A549 (cell line): ENCODE data around the gene JDP2. TPM values are rescaled to one million over a fixed set of nuclear protein-coding genes. Genes with fewer than 3 reads are reported as not detected.

Source experiments
- ATAC-seq, 2 experiments: fragments of 200-7000 bp in 1 of 2; fragments of >200 bp in 1 of 2; cut with Nextera tagmentation in 1 of 2; cut with Tn5 transposase in 1 of 2; 3 replicates each; pipeline versions ENCODE4 v1.8.0 to v1.9.1; 2018 to 2020; ENCODE audit warnings: mild to moderate bottlenecking in 1 of 2, moderate library complexity in 1 of 2
- CTCF ChIA-PET: fragments of 300-600 bp; sonication (Branson Sonifier 250); formaldehyde crosslinking; extraction: SDS; loops from one replicate; lab custom pipeline; 2021; ENCODE audit warnings: antibody characterized with exemption, inconsistent platforms; lab: Yijun Ruan, JAX
- POLR2A ChIA-PET: fragments of 350-600 bp; formaldehyde crosslinking; extraction: SDS; loops from one replicate; lab custom pipeline; 2021; ENCODE audit warnings: antibody characterized with exemption, inconsistent platforms; lab: Yijun Ruan, JAX
- DNase-seq, 2 experiments: peaks; one replicate each; pipeline versions ENCODE4 v3.0.0 to v3.0.0-alpha.2; 2011 to 2016; ENCODE audit warnings: low read depth in 1 of 2, low spot score in 1 of 2
- FAIRE-seq: peaks from 2 replicates; lab custom pipeline; 2011; peaks lifted over from hg19 to GRCh38; lab: Jason Lieb, UNC
- H3K27ac ChIP-seq, 2 experiments: fragments of >200 bp; sonication (Bioruptor Twin); formaldehyde crosslinking; 3 replicates each; pipeline ENCODE4 v1.5.1; 2016 to 2017
- H3K4me1 ChIP-seq: fragments of >200 bp; sonication (Bioruptor Twin); formaldehyde crosslinking; 3 replicates; pipeline ENCODE4 v1.6.1; 2016
- H3K4me2 ChIP-seq: fragments of >200 bp; sonication (Bioruptor Twin); formaldehyde crosslinking; 3 replicates; pipeline ENCODE4 v1.6.1; 2016
- H3K4me3 ChIP-seq: fragments of >200 bp; sonication (Bioruptor Twin); formaldehyde crosslinking; 3 replicates; pipeline ENCODE4 v1.5.1; 2016
- H3K9me3 ChIP-seq: fragments of >200 bp; sonication (Bioruptor Twin); formaldehyde crosslinking; 3 replicates; pipeline ENCODE4 v1.6.1; 2016
- BHLHE40 ChIP-seq: IDR thresholded peaks from 2 replicates; pipeline ENCODE4 v1.6.1; 2012; ENCODE audit warnings: low read depth, low read length, inconsistent platforms
- CHD2 ChIP-seq: fragments of 150-350 bp; IDR thresholded peaks from 2 replicates; pipeline ENCODE4 v1.6.1; 2014; ENCODE audit warnings: low read length; ENCODE audit not compliant: partially characterized antibody
- FOSB ChIP-seq: fragments of 250-450 bp; sonication (Bioruptor Pico); IDR thresholded peaks from 2 replicates; pipeline ENCODE4 v1.5.0; 2020; ENCODE audit warnings: mild to moderate bottlenecking, moderate library complexity
- FOXS1 ChIP-seq: fragments of 250-450 bp; sonication (Bioruptor Pico); IDR thresholded peaks from 2 replicates; pipeline ENCODE4 v1.5.0; 2020; ENCODE audit warnings: mild to moderate bottlenecking, moderate library complexity
- JUNB ChIP-seq: fragments of >200 bp; sonication (Bioruptor Twin); formaldehyde crosslinking; IDR thresholded peaks from 2 replicates; pipeline ENCODE4 v1.6.1; 2016
- MYC ChIP-seq: IDR thresholded peaks from 2 replicates; pipeline ENCODE4 v1.6.1; 2012; ENCODE audit warnings: mild to moderate bottlenecking, inconsistent platforms, low read length, improper control_type of control experiment, borderline replicate concordance
- NFE2L2 ChIP-seq: fragments of 150-350 bp; conservative IDR thresholded peaks from 2 replicates; pipeline ENCODE4 v1.6.1; 2014; ENCODE audit warnings: low read length
- RAD21 ChIP-seq, 2 experiments: fragments of >200 bp in 1 of 2; sonication (Bioruptor Twin) in 1 of 2; formaldehyde crosslinking in 1 of 2; IDR thresholded peaks in 1 of 2; conservative IDR thresholded peaks in 1 of 2; 2 replicates in 1 of 2; 3 replicates in 1 of 2; pipeline ENCODE4 v1.6.1; 2012 to 2018; ENCODE audit warnings: inconsistent platforms in 1 of 2
- RCOR1 ChIP-seq: fragments of 150-350 bp; IDR thresholded peaks from 2 replicates; pipeline ENCODE4 v1.6.1; 2014; ENCODE audit warnings: antibody characterized with exemption, low read length, low read depth
- RFX5 ChIP-seq: fragments of 450-650 bp; IDR thresholded peaks from 2 replicates; pipeline ENCODE4 v1.7.1; 2014; ENCODE audit warnings: antibody characterized with exemption, mild to moderate bottlenecking, moderate library complexity
- RNF2 ChIP-seq: fragments of 200-600 bp; sonication (generic); IDR thresholded peaks from 2 replicates; pipeline ENCODE4 v1.6.1; 2016; ENCODE audit warnings: low read depth, mild to moderate bottlenecking, antibody characterized with exemption, moderate library complexity, borderline replicate concordance
- SMC3 ChIP-seq: fragments of >200 bp; sonication (Bioruptor Twin); formaldehyde crosslinking; IDR thresholded peaks from 3 replicates; pipeline ENCODE4 v1.6.1; 2018; ENCODE audit warnings: inconsistent platforms
- ZNF302 ChIP-seq: fragments of 250-450 bp; sonication (Bioruptor Pico); IDR thresholded peaks from 2 replicates; pipeline ENCODE4 v1.9.0; 2021; ENCODE audit warnings: inconsistent platforms, mild to moderate bottlenecking, moderate library complexity
- WGBS: methylation state at CpG from one replicate; pipeline ENCODE4 v1.1.6; 2017; ENCODE audit errors: missing lambda C conversion rate; 5-methylcytosine and 5-hydroxymethylcytosine counted together
- polyA plus RNA-seq, 4 experiments: library from polyadenylated mRNA; depleted of rRNA in 3 of 4; stranded (reverse); fragments of >200 nt; fragmentation: RNase III in 1 of 4; extraction: RNeasy Plus Mini Kit Qiagen cat#74134 plus additional on column Dnase treatment in 1 of 4; gene quantifications; 2 replicates in 3 of 4; 3 replicates in 1 of 4; pipeline ENCODE4 v1.2.3, GENCODE V29; 2011 to 2017
- TF ChIP-seq, protein P1 (sequence below): fragments of >200 bp; sonication (Bioruptor Twin); formaldehyde crosslinking; IDR thresholded peaks from 3 replicates; pipeline ENCODE4 v1.5.1; 2016
- TF ChIP-seq, protein P2 (sequence below): fragments of >200 bp; sonication (Bioruptor Twin); formaldehyde crosslinking; IDR thresholded peaks from 3 replicates; pipeline ENCODE4 v1.6.1; 2016
- TF ChIP-seq, protein P3 (sequence below): fragments of 200-600 bp; sonication (generic); IDR thresholded peaks from 2 replicates; pipeline ENCODE4 v1.6.1; 2016; ENCODE audit warnings: antibody characterized with exemption, mild to moderate bottlenecking, moderate library complexity

Gene JDP2
- polyA plus RNA-seq, 2 of the 4 experiments (the other 2 are of a cell fraction): 22.4 to 31.2 TPM

DNA sequence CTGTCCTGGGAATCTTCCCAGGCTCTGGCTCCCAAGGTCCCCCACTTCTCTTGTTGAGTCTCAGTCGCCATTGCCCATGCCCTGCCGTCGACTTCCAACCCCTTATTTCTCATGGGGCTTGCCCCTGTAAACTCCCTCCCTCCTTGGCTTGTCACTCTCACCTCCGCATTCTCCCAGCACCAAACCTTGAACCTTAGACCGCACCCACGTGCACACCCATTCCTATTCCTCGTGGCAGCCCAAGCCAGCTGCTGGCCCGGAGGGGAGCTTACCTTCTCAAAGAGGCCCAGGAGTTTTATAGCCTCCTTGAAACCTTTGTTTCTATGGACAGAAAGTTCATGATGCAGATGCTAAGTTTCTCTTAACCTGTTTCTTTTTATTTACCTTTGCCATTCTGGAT lies 4.6 kb downstream of the JDP2 start:
- WGBS: 94% methylated on average over 8 of the region's 8 CpGs
- FAIRE-seq (no peak), ATAC-seq (no peak), DNase-seq (no peak)
- H3K4me3 ChIP-seq: no peak overlapping the region
- CTCF ChIA-PET: interaction anchor here (1.2 to 5.8 kb wide), 5 partner anchors 9 to 128 kb away, joined by 3 to 24 read pairs (median 6); no protein-coding TSS in a partner anchor
- no peak overlapping the region for H3K4me2 ChIP-seq
- peaks cover 33% of the 10 kb centered on the region for H3K4me1 ChIP-seq
- no peaks in the 10 kb centered on the region for H3K9me3 ChIP-seq
- no peak for TF ChIP-seq CHD2
- TF ChIP-seq ZNF302 (CRISPR knock-in tag): no peak
- TF ChIP-seq NFE2L2: no peak
- no peak for TF ChIP-seq FOSB
- no peak for TF ChIP-seq RCOR1
- TF ChIP-seq, protein P1, sequence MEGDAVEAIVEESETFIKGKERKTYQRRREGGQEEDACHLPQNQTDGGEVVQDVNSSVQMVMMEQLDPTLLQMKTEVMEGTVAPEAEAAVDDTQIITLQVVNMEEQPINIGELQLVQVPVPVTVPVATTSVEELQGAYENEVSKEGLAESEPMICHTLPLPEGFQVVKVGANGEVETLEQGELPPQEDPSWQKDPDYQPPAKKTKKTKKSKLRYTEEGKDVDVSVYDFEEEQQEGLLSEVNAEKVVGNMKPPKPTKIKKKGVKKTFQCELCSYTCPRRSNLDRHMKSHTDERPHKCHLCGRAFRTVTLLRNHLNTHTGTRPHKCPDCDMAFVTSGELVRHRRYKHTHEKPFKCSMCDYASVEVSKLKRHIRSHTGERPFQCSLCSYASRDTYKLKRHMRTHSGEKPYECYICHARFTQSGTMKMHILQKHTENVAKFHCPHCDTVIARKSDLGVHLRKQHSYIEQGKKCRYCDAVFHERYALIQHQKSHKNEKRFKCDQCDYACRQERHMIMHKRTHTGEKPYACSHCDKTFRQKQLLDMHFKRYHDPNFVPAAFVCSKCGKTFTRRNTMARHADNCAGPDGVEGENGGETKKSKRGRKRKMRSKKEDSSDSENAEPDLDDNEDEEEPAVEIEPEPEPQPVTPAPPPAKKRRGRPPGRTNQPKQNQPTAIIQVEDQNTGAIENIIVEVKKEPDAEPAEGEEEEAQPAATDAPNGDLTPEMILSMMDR: no peak
- no peak for TF ChIP-seq MYC
- no peak for TF ChIP-seq RAD21 (conservative IDR thresholded peaks at IDR 0.05 in 1 of 2, IDR thresholded peaks at IDR 0.05 in 1 of 2)
- no peak for TF ChIP-seq SMC3
- TF ChIP-seq RNF2: no peak
- TF ChIP-seq, protein P2, sequence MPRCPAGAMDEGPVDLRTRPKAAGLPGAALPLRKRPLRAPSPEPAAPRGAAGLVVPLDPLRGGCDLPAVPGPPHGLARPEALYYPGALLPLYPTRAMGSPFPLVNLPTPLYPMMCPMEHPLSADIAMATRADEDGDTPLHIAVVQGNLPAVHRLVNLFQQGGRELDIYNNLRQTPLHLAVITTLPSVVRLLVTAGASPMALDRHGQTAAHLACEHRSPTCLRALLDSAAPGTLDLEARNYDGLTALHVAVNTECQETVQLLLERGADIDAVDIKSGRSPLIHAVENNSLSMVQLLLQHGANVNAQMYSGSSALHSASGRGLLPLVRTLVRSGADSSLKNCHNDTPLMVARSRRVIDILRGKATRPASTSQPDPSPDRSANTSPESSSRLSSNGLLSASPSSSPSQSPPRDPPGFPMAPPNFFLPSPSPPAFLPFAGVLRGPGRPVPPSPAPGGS: no peak
- no peak for TF ChIP-seq JUNB
- no peak for TF ChIP-seq RFX5
- TF ChIP-seq, protein P3, sequence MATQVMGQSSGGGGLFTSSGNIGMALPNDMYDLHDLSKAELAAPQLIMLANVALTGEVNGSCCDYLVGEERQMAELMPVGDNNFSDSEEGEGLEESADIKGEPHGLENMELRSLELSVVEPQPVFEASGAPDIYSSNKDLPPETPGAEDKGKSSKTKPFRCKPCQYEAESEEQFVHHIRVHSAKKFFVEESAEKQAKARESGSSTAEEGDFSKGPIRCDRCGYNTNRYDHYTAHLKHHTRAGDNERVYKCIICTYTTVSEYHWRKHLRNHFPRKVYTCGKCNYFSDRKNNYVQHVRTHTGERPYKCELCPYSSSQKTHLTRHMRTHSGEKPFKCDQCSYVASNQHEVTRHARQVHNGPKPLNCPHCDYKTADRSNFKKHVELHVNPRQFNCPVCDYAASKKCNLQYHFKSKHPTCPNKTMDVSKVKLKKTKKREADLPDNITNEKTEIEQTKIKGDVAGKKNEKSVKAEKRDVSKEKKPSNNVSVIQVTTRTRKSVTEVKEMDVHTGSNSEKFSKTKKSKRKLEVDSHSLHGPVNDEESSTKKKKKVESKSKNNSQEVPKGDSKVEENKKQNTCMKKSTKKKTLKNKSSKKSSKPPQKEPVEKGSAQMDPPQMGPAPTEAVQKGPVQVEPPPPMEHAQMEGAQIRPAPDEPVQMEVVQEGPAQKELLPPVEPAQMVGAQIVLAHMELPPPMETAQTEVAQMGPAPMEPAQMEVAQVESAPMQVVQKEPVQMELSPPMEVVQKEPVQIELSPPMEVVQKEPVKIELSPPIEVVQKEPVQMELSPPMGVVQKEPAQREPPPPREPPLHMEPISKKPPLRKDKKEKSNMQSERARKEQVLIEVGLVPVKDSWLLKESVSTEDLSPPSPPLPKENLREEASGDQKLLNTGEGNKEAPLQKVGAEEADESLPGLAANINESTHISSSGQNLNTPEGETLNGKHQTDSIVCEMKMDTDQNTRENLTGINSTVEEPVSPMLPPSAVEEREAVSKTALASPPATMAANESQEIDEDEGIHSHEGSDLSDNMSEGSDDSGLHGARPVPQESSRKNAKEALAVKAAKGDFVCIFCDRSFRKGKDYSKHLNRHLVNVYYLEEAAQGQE: no peak
- no peak for TF ChIP-seq FOXS1 (CRISPR knock-in tag)
- POLR2A ChIA-PET: no interaction called here
- H3K27ac ChIP-seq: no peak overlapping the region

DNA sequence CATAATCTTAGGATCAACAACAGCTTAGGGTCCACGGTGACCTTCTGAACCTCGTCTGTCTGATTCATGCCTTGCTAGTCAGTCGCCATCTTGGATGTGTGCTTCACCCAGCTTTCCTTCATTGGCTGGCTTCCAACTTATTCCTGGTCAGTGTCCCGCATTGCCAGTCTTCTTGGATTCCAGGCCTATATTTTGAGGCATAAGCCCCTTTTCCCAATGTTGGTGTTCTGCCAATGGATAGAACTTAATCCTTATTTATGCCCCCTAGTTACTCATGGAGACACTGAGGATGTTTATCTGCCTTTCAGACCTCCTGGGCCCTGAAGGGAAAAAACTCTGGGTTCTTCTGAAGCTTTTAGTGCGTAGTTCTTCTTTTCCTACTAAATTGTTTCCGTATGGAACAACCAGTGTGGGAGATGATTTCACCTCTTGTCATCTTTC lies 5.8 kb downstream of the JDP2 start:
- Histone ChIP-seq H3K9me3 (no peaks in the 10 kb centered on the region), H3K4me3 (no peak overlapping the region), H3K4me1 (peaks cover 33% of the 10 kb centered on the region), H3K4me2 (no peak overlapping the region), H3K27ac (no peak overlapping the region)
- 93% methylated on average over 6 of the region's 6 CpGs for WGBS
- DNase-seq: no peak
- no peak for ATAC-seq
- ChIA-PET POLR2A (no interaction called here), CTCF (interaction anchor here (0.8 to 5.8 kb wide), 7 partner anchors 8 to 130 kb away, joined by 3 to 24 read pairs (median 5); no protein-coding TSS in a partner anchor)
- FAIRE-seq: no peak
- TF ChIP-seq BHLHE40: no peak
